Measurements from ENCODE around the gene CDK14. TPM values are rescaled to one million over a fixed set of nuclear protein-coding genes. Genes with fewer than 3 reads are reported as not detected.
"Not testable (repeated sequence)": the region's sequence is repeated elsewhere in the genome, so short reads cannot be mapped to it uniquely, and the experiment has no call there.

Gene CDK14
- total RNA-seq, 2 donors from 2014 or later = 45.3 to 53.8 TPM

- no peak for DNase-seq (ENCODE audit: low spot score)
- intact Hi-C loops (cut with DNase I) = no loop called here
Observed at GRCh38 chr7:90764848-90765570, 168.9 kb downstream of the CDK14 start.

GRCh38 chr7:90766814-90767564 lies 170.9 kb downstream of the CDK14 start:
- DNase-seq (ENCODE audit: low spot score) = no peak

GRCh38 chr7:90768301-90768700 lies 172.2 kb downstream of the CDK14 start:
- DNase-seq (ENCODE audit: low spot score) = no peak
- intact Hi-C loops (cut with DNase I) = no loop called here

More at GRCh38 chr7:90766814-90767564, 170.9 kb downstream of the CDK14 start:
- intact Hi-C loops (cut with DNase I) = no loop called here

- intact Hi-C loops (cut with DNase I) = no loop called here
- no peak for DNase-seq (ENCODE audit: low spot score)
Observed at GRCh38 chr7:90769036-90769435, 172.9 kb downstream of the CDK14 start.

GRCh38 chr7:90769566-90769965 lies 173.4 kb downstream of the CDK14 start:
- intact Hi-C loops (cut with DNase I); DNase-seq (ENCODE audit: low spot score): not testable (repeated sequence)

GRCh38 chr7:90771281-90771680 lies 175.2 kb downstream of the CDK14 start:
- intact Hi-C loops (cut with DNase I) = no loop called here
- DNase-seq (ENCODE audit: low spot score) = no peak

GRCh38 chr7:90772410-90772809 lies 176.3 kb downstream of the CDK14 start:
- DNase-seq (ENCODE audit: low spot score) = no peak
- intact Hi-C loops (cut with DNase I) = no loop called here

- DNase-seq (ENCODE audit: low spot score) = no peak
- intact Hi-C loops (cut with DNase I) = no loop called here
Observed at GRCh38 chr7:90773269-90773668, 177.1 kb downstream of the CDK14 start.

GRCh38 chr7:90774706-90775105 lies 178.6 kb downstream of the CDK14 start:
- intact Hi-C loops (cut with DNase I) = no loop called here
- no peak for DNase-seq (ENCODE audit: low spot score)

GRCh38 chr7:90775383-90775965 lies 179.4 kb downstream of the CDK14 start:
- no peak for DNase-seq (ENCODE audit: low spot score)
- intact Hi-C loops (cut with DNase I) = no loop called here

GRCh38 chr7:90777041-90777440 lies 180.9 kb downstream of the CDK14 start:
- intact Hi-C loops (cut with DNase I) = no loop called here
- no peak for DNase-seq (ENCODE audit: low spot score)

GRCh38 chr7:90777465-90777864 lies 181.3 kb downstream of the CDK14 start:
- intact Hi-C loops (cut with DNase I) = no loop called here

GRCh38 chr7:90777886-90778285 lies 181.8 kb downstream of the CDK14 start:
- DNase-seq (ENCODE audit: low spot score) = no peak
- intact Hi-C loops (cut with DNase I) = no loop called here

More at GRCh38 chr7:90777465-90777864, 181.3 kb downstream of the CDK14 start:
- DNase-seq (ENCODE audit: low spot score) = no peak

GRCh38 chr7:90788052-90788451 lies 191.9 kb downstream of the CDK14 start:
- intact Hi-C loops (cut with DNase I) = no loop called here
- DNase-seq (ENCODE audit: low spot score) = no peak

GRCh38 chr7:90789736-90790306 lies 193.7 kb downstream of the CDK14 start:
- DNase-seq (ENCODE audit: low spot score) = no peak
- intact Hi-C loops (cut with DNase I) = no loop called here

GRCh38 chr7:90791596-90791995 lies 195.5 kb downstream of the CDK14 start:
- no peak for DNase-seq (ENCODE audit: low spot score)
- intact Hi-C loops (cut with DNase I) = no loop called here

- DNase-seq (ENCODE audit: low spot score) = no peak
- intact Hi-C loops (cut with DNase I) = no loop called here
Observed at GRCh38 chr7:90792301-90792700, 196.2 kb downstream of the CDK14 start.

- DNase-seq (ENCODE audit: low spot score); intact Hi-C loops (cut with DNase I): not testable (repeated sequence)
Observed at GRCh38 chr7:90794234-90794633, 198.1 kb downstream of the CDK14 start.

- intact Hi-C loops (cut with DNase I) = no loop called here
- no peak for DNase-seq (ENCODE audit: low spot score)
Observed at GRCh38 chr7:90797596-90797995, 201.5 kb downstream of the CDK14 start.

- no peak for DNase-seq (ENCODE audit: low spot score)
Observed at GRCh38 chr7:90804370-90804769, 208.2 kb downstream of the CDK14 start.

More at GRCh38 chr7:90804370-90804769, 208.2 kb downstream of the CDK14 start:
- intact Hi-C loops (cut with DNase I) = no loop called here

Measured in posterior vena cava (tissue), 2 donors.